Right cardiac atrium (tissue), 5 donors: ENCODE data around the gene RND2. TPM values are rescaled to one million over a fixed set of nuclear protein-coding genes. Genes with fewer than 3 reads are reported as not detected.
"Not testable (repeated sequence)": the region's sequence is repeated elsewhere in the genome, so short reads cannot be mapped to it uniquely, and the experiment has no call there.

Source experiments
- ATAC-seq, 2 donors: fragments of 200-7000 bp; cut with Tn5 transposase; one replicate each; pipeline versions ENCODE4 v1.8.0 to v1.9.1; 2020; ENCODE audit warnings: moderate library complexity in 2 of 2, mild to moderate bottlenecking in 1 of 2
- DNase-seq, 3 donors: peaks; one replicate each; pipeline ENCODE4 v3.0.0-alpha.2; 2020
- H3K27ac ChIP-seq: one replicate; pipeline ENCODE4 v1.5.1; 2013; ENCODE audit warnings: mild to moderate bottlenecking, low read length, control low read depth, moderate library complexity
- H3K27me3 ChIP-seq: one replicate; pipeline ENCODE4 v1.6.1; 2013; ENCODE audit not compliant: control insufficient read depth, insufficient read depth
- H3K4me1 ChIP-seq: one replicate; pipeline ENCODE4 v1.6.1; 2013; ENCODE audit warnings: low read length; ENCODE audit not compliant: control insufficient read depth, insufficient read depth
- H3K4me3 ChIP-seq: one replicate; pipeline ENCODE4 v1.5.1; 2013; ENCODE audit warnings: low read length, control low read depth
- H3K9me3 ChIP-seq: one replicate; pipeline ENCODE4 v1.6.1; 2013; ENCODE audit warnings: low read length; ENCODE audit not compliant: control insufficient read depth
- WGBS: extraction: QIAGEN DNeasy Blood & Tissue Kit; methylation state at CpG from one replicate; pipeline ENCODE4 v1.1.7; 2013; 5-methylcytosine and 5-hydroxymethylcytosine counted together
- intact Hi-C, 4 donors: fragments of 100-400 bp; cut with DNase I; formaldehyde crosslinking; loops; one replicate each; pipeline versions ENCODE4 v1.11.0 to v1.14.0; 2022 to 2023
- polyA plus RNA-seq: library from polyadenylated mRNA; stranded (reverse); fragments of 200-250 nt; gene quantifications from one replicate; pipeline ENCODE4 v1.2.3, GENCODE V29; 2013
- total RNA-seq, 4 donors: library from RNA; stranded (reverse); fragmentation: NEBNext Ultra II Directional; extraction: Animal tissue kit (Norgen Biotek cat#: 25700); gene quantifications; one replicate each; pipeline ENCODE4 v1.2.1, GENCODE V29; 2021
- donor health status: healthy with polysubstance abuse.
- donor health status: DM: no; HTN: yes; CAD: no.
- donor health status: DM: no; HTN: no; CAD: no.
- donor health status: DM: no; HTN: yes; CAD: no; lungs with severe emphysema.
- donor health status: DM: yes; HTN: yes; CAD: no.

Gene RND2
- total and polyA plus RNA-seq, 5 donors, result 2.9 to 5.3 (median 3.7) TPM

DNA sequence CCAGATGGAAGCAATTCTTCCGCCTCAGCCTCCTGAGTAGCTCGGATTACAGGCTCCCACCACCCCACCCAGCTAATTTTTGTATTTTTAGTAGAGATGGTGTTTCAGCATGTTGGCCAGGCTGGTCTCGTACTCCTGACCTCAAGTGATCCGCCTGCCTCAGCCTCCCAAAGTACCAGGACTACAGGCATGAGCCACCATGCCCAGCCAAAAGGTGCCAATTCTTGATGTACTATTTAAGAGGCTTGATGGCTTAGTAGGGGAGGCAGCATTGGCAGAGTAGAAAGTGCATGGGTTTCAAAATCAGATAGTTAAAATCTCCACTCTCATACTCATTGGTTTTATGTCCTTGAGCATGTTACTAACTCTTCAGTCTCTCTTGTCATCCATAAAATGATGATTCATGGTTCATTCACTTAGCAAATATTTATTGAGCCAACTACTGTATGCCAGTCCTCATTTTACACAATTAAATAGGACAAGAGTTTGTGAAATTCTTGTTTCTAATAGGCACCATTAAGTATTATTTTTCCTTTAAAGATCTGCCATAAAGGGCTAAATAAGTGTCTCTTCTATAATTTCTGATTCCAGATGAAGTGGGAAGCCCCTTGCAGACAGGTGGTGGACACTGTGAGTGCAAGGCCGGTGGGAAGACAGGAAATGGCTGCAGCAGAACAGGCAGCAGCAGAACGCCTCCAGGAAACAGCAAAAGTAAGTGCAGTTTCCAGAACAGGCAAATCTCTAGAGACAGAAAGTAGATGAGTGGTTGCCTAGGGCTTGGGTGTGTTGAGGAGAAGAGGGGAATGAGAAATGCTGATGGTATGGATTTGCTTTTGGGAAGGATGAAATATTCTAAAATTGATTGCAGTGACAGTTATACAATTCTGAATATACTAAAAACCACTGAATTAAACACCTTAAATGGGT is 35.0 kb upstream of the RND2 start:
- WGBS, result 89% methylated on average over 6 of the region's 6 CpGs

DNA sequence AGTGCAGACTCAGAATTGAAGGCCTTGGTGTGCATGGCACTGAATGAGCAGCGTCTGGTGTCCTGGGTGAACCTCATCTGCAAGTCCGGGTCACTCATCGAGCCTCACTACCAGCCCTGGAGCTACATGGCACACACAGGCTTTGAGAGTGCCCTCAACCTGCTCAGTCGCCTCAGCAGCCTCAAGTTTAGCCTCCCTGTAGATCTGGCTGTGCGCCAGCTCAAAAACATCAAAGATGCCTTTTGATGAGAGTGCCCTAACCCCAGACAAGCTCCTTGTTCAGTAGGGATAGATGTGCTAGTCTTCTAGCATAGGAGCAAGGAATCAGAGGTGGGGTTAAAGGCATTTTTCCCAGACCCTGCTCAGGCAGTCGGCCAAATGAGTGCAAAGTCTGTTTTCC is 33.6 kb upstream of the RND2 start:
- WGBS, result 95% methylated on average over 6 of the region's 6 CpGs
- Histone ChIP-seq H3K4me1 (no peaks in the 10 kb centered on the region), H3K27ac (no peak overlapping the region), H3K9me3 (no peaks in the 10 kb centered on the region), H3K4me3 (no peak overlapping the region), H3K27me3 (no peaks in the 10 kb centered on the region)
- DNase-seq, result no peak
- no peak for ATAC-seq
- intact Hi-C loops, result no loop called here

More for the DNA sequence above, 35.0 kb upstream of the RND2 start:
- DNase-seq (no peak), ATAC-seq (no peak)
- H3K4me1 ChIP-seq, result no peaks in the 10 kb centered on the region
- H3K27ac ChIP-seq, result no peak overlapping the region
- H3K27me3 ChIP-seq, result no peaks in the 10 kb centered on the region
- intact Hi-C loops, result no loop called here
- no peaks in the 10 kb centered on the region for H3K9me3 ChIP-seq
- no peak overlapping the region for H3K4me3 ChIP-seq

DNA sequence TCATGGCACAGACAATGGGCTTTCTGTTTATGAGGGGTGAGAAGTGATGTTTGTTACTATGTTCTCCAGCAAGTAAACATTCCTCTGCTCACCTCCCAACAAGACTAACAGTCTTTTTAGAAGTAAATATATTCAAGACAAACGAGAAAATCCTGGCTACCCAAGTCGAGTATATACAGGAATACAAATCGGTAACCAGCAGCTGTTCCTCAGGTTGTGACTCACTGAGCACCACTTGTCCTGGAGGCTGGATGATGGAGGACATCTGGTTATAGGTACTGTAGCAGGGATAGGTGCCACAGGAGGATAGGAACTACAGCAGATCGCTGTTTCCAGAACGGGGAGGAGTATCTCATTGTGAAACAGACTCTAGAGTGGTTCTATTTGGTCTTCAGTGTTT is 32.2 kb upstream of the RND2 start:
- intact Hi-C loops, result no loop called here
- ATAC-seq (no peak), DNase-seq (no peak)
- Histone ChIP-seq H3K9me3 (no peaks in the 10 kb centered on the region), H3K4me1 (no peaks in the 10 kb centered on the region), H3K27me3 (no peaks in the 10 kb centered on the region), H3K4me3 (no peak overlapping the region), H3K27ac (no peak overlapping the region)
- 84% methylated on average over 5 of the region's 5 CpGs for WGBS

DNA sequence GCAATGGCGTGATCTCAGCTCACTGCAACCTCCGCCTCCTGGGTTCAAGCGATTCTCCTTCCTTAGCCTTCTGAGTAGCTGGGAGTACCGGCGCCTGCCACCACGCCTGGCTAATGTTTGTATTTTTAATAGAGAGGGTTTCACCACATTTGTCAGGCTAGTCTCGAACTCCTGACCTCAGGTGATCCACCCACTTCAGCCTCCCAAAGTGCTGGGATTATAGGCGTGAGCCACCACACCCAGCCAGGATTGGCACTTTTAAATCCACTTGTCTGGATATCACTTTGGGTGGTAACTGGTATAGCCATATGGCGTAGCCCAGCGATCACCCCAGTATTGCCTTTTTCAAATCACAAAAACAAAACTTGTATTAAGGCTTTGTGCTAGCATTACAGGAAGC is 31.1 kb upstream of the RND2 start:
- H3K27ac ChIP-seq, intact Hi-C loops, ATAC-seq, DNase-seq, H3K9me3 ChIP-seq, H3K4me3 ChIP-seq, H3K27me3 ChIP-seq, H3K4me1 ChIP-seq: not testable (repeated sequence)
- WGBS, result 86% methylated on average over 10 of the region's 10 CpGs

DNA sequence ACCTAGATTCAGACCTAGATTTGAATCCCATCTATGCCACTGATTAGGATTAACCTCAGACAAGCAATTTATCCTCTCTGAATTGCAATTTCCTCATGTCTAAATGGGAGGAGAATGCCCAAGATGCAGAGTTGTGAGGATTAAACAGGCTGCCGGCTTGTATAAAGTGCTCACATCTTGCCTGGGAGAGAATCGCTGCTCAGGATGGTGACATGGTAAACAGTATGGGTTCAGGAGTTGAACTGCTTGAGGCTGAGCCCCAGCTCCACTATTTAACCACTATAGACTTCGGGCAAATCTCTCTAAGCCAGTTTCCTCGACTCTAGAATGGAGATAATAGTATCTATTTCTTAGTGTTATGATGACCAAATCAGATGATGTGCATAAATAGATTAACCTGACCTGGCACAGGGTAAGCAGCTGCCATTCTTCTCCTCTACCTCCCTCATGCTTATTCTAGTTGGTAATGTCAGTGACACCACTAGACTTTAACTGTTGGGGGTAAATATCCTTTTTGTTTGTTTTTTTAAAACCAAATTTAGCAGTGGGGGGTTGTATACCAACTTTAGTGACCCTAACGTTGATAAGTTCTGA is 27.5 kb upstream of the RND2 start:
- intact Hi-C loops, result no loop called here

DNA sequence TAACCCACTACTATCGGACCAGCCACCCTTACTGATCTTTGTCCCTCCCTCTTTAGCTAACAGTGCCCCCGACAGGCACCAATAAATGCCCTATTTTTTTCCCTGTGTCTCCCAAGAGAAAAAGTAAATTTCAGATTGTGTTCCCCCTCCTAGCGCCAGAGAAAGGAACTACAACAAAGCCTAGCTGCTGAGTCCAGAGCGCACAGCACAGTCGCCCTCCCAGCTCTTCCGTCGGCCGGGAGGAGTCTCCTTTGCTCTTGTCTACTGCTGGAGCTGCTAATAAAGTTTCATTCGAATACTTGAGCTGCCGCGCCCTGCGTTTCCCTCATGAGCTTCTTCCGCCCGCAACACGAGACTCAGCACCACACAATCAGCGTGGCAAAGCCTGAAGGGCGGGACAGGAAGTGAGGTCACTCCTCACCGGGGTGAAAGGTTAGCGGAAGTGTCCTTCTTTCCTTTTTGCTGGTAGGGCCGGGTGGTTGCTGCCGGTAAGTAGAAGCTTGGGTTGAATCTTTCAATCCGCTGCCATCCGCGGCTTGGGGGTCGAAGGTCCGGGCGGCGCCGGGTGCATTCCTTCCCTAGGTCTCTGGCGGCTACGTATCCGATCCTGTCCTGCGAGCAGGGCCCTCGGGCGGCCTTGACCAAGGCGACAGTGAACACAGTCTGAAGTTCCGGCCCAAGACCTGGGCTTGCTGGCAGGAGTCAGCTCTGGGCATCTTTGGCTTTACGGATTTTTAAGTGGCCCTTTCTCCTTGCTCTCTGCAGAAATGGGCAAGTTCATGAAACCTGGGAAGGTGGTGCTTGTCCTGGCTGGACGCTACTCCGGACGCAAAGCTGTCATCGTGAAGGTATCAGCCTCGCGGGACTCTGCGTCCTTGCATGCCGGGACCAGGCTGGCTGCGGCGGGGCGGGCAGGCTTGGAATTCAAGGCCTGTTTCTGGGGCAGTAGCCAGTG is 26.8 kb upstream of the RND2 start, which contains the start of gene RPL27:
Gene RPL27 (plus strand): TSS at position 436 of the 955 bp plus-strand sequence. CDS start 332 bp downstream, at position 768.
- Histone ChIP-seq H3K4me1 (no peaks in the 10 kb centered on the region), H3K4me3 (peak within 1 kb of the TSS; percentile 70), H3K9me3 (no peaks in the 10 kb centered on the region), H3K27ac (peak within 1 kb of the TSS; percentile 74), H3K27me3 (no peaks in the 10 kb centered on the region)
- DNase-seq (peak; percentile 98 to 99 (median 99)), ATAC-seq (peak; percentile 98)
- under 1% methylated on average over 49 of the region's 49 CpGs for WGBS
- intact Hi-C loops, result no loop called here

More for the DNA sequence above, 27.5 kb upstream of the RND2 start:
- Histone ChIP-seq H3K4me3 (peak overlapping the region; percentile 16), H3K27ac (peak overlapping the region; percentile 65), H3K4me1 (no peaks in the 10 kb centered on the region), H3K27me3 (no peaks in the 10 kb centered on the region), H3K9me3 (no peaks in the 10 kb centered on the region)
- ATAC-seq, result peak in 1 of 2 donors; percentile 0
- no peak for DNase-seq
- 13% methylated on average over 5 of the region's 5 CpGs for WGBS

DNA sequence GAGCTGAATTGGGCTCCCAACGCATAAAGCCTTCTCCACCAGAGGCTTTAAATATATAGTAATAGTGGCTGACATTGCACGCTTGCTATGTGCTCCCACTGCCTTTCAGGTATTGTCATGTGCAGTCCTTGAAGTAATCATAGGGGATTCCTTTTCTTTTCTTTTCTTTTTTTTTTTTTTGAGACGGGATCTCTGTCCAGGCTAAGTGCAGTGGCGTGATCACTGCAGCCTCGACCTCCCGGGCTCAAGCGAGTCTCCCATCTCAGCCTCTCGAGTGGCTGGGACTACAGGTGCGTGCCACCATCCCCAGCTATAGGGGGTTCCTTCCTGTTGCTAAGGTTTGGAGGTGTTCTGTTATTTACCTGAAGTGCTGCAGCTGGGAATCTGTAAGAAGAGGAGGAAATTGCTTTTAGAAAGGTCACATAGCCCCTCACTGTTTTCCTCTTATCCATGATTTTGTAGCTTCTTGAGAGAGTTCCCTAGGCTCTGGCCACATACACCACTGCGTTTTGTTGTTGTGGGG is 26.0 kb upstream of the RND2 start:
- no peak for DNase-seq
- Histone ChIP-seq H3K27me3 (no peaks in the 10 kb centered on the region), H3K4me1 (no peaks in the 10 kb centered on the region), H3K9me3 (no peaks in the 10 kb centered on the region), H3K4me3 (peak overlapping the region; percentile 70), H3K27ac (peak overlapping the region; percentile 74)
- no peak for ATAC-seq
- intact Hi-C loops, result no loop called here
- 12% methylated on average over 10 of the region's 10 CpGs for WGBS

DNA sequence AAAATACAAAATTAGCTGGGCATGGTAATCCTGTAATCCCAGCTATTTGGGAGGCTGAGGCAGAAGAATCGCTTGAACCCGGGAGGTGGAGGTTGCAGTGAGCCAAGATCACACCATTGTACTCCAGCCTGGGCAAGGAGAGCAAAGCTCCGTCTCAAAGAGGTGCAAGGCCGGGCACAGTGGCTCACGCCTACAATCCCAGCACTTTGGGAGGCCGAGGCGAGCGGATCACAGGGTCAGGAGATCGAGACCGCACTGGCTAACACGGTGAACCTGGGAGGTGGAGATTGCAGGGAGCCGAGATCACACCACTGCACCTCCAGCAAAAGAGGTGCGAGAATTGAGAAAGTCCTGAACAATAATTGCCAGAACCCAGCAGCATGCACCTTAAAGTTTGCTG is 24.1 kb upstream of the RND2 start:
- WGBS, result 94% methylated on average over 13 of the region's 13 CpGs
- H3K27me3 ChIP-seq, intact Hi-C loops, DNase-seq, H3K4me1 ChIP-seq, H3K4me3 ChIP-seq, ATAC-seq, H3K9me3 ChIP-seq: not testable (repeated sequence)
- peak overlapping the region; percentile 39 for H3K27ac ChIP-seq

DNA sequence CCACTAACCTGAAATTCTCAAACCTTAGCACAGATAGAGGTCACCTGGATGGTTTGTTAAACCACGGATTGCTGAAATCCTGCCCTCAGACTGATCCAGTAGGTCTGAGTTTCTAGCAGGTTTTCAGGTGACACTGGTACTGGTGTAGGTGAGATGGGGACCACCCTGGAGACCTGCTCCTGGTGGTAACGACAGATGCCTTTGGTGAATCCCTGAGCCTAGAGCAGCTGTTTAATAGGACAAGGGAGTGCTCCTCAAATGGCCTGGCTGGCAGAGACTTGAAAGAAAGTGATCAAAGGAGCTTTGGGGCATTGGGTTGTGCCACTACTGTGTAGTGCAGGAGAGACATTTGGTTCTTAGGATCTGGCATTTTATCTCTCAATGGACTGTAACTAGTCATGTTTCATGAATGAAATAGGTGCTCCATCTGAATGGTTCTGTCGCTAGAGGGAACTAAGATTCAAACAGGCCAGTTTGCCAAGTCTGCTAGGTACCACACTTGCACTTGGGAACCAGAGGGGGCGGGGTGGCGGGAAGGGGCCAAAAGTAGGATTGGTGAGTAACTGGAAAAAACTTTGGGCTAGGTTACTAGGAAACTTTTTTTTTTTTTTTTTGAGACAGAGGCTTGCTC is 21.4 kb upstream of the RND2 start:
- Histone ChIP-seq H3K27me3 (no peaks in the 10 kb centered on the region), H3K4me1 (no peaks in the 10 kb centered on the region), H3K9me3 (no peaks in the 10 kb centered on the region), H3K4me3 (no peak overlapping the region), H3K27ac (no peak overlapping the region)
- intact Hi-C loops, result no loop called here
- ATAC-seq (no peak), DNase-seq (no peak)
- WGBS, result 82% methylated on average over 5 of the region's 5 CpGs
